BE2C (cell line): ENCODE data around the gene TMIGD3.

Source experiments
- DNase-seq: peaks from one replicate; pipeline ENCODE4 v3.0.0-alpha.2; 2020
- H3K27me3 ChIP-seq: fragments of 250-450 bp; sonication (Bioruptor Pico); 2 replicates; pipeline ENCODE4 v1.5.1; 2020; ENCODE audit warnings: mild to moderate bottlenecking
- H3K36me3 ChIP-seq: fragments of 250-450 bp; sonication (Bioruptor Pico); 2 replicates; pipeline ENCODE4 v1.5.1; 2020; ENCODE audit warnings: mild to moderate bottlenecking
- H3K4me1 ChIP-seq: fragments of 250-450 bp; sonication (Bioruptor Pico); 2 replicates; pipeline ENCODE4 v1.5.1; 2020
- H3K4me3 ChIP-seq: 2 replicates; pipeline ENCODE4 v1.5.1; 2011; ENCODE audit warnings: low read depth, low read length
- H3K9me3 ChIP-seq: fragments of 250-450 bp; sonication (Bioruptor Pico); 2 replicates; pipeline ENCODE4 v1.5.1; 2020
- CTCF ChIP-seq: IDR thresholded peaks from 2 replicates; pipeline ENCODE4 v1.5.1; 2012; ENCODE audit warnings: mild to moderate bottlenecking, low read depth, low read length

TMIGD3 gene

GRCh38 chr1:111465754-111466153 is 37.7 kb downstream of the TMIGD3 start:
- Histone ChIP-seq H3K27me3 (no peaks in the 10 kb centered on the region), H3K4me3 (no peak overlapping the region), H3K36me3 (peaks cover 40% of the 10 kb centered on the region)

DNA sequence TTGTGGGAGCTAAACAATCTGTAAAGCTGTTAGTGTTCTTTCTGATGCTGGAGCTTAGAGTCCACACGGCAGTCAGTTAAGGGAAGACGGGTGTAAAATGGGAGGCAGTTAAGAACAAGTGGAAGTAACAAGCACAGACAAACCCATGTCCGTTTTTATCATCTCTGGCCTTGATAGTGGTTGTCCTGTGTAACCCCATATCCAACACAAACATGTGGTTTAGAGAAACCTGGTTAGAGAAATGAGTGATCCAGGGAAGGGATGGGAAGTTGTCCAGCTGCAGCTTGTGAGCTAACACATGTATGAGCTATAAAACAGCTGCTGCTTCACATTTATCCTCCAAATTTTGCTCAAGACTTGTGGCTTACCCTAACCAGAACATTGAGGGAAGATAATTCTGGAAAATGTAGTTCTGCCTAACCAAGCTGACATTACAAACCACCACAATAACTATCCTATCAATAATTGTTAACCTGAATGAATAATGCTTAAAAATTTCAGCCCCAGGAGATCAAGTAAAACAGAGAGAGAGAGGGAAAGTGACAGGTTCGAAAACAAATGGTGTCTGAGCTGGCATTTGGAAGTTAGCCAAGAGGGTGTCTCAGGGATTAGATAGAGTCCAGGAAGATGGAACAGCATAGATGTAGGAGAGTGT is 40.3 kb downstream of the TMIGD3 start:
- Histone ChIP-seq H3K4me3 (no peak overlapping the region), H3K36me3 (peaks cover 46% of the 10 kb centered on the region), H3K9me3 (no peaks in the 10 kb centered on the region), H3K4me1 (no peaks in the 10 kb centered on the region; the same call in 1 of the 2 replicates), H3K27me3 (no peaks in the 10 kb centered on the region)
- DNase-seq: no peak
- no peak for TF ChIP-seq CTCF

More at GRCh38 chr1:111465754-111466153, 37.7 kb downstream of the TMIGD3 start:
- no peak for TF ChIP-seq CTCF
- Histone ChIP-seq H3K4me1 (no peaks in the 10 kb centered on the region; the same call in 1 of the 2 replicates), H3K9me3 (no peaks in the 10 kb centered on the region)
- no peak for DNase-seq

GRCh38 chr1:111462370-111463028 is 40.9 kb downstream of the TMIGD3 start:
- peaks cover 50% of the 10 kb centered on the region for H3K36me3 ChIP-seq
- no peak overlapping the region for H3K4me3 ChIP-seq
- TF ChIP-seq CTCF: no peak
- H3K27me3 ChIP-seq: no peaks in the 10 kb centered on the region
- no peaks in the 10 kb centered on the region for H3K9me3 ChIP-seq
- no peaks in the 10 kb centered on the region; the same call in 1 of the 2 replicates for H3K4me1 ChIP-seq
- DNase-seq: no peak

GRCh38 chr1:111461765-111462164 is 41.7 kb downstream of the TMIGD3 start:
- no peaks in the 10 kb centered on the region for H3K9me3 ChIP-seq
- H3K4me1 ChIP-seq: no peaks in the 10 kb centered on the region; the same call in 1 of the 2 replicates
- H3K27me3 ChIP-seq: no peaks in the 10 kb centered on the region
- H3K36me3 ChIP-seq: peaks cover 58% of the 10 kb centered on the region
- TF ChIP-seq CTCF: no peak
- no peak for DNase-seq
- H3K4me3 ChIP-seq: no peak overlapping the region

DNA sequence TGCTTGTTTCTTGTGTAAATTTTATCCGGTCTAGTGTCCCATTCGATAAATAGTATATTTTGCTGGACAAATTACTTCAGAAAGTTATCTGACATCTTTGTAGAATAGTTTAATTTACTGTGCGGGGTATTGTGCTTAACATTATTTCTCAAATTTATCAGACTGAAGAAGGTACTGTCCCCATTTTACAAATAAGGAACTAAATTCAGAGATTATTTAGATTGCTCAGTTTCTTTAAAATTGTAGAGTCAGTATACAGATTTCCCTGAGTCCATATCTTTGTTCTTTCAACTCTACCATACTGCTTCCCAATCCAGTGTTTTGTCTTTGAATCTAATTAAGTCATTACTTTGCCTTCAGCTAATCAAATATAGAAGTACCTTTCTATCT is 47.8 kb downstream of the TMIGD3 start:
- H3K9me3 ChIP-seq: no peaks in the 10 kb centered on the region
- no peak for DNase-seq
- no peak overlapping the region for H3K4me3 ChIP-seq
- H3K36me3 ChIP-seq: peaks cover 82% of the 10 kb centered on the region
- H3K4me1 ChIP-seq: peaks cover 6% of the 10 kb centered on the region
- no peaks in the 10 kb centered on the region for H3K27me3 ChIP-seq
- TF ChIP-seq CTCF: no peak
